Activated naive CD8-positive, alpha-beta T cell treated with anti-CD3 and anti-CD28 coated beads, Interleukin-2, amount 50 U/mL, for 24 hours (primary cell): ENCODE data around the gene PIK3C3.

Experiments used
- ATAC-seq: fragments of 150-1000 bp; cut with Tn5 transposase; one replicate; pipeline ENCODE4 v1.10.0; 2021
- DNase-seq: peaks from one replicate; pipeline ENCODE4 v3.0.0; 2021
- H3K27ac Mint-ChIP-seq: one replicate; pipeline ENCODE4 v1.8.0; 2021; ENCODE audit warnings: mild to moderate bottlenecking, mixed read lengths
- H3K27me3 Mint-ChIP-seq: one replicate; pipeline ENCODE4 v1.8.0; 2021; ENCODE audit warnings: mixed read lengths
- H3K36me3 Mint-ChIP-seq: one replicate; pipeline ENCODE4 v1.8.0; 2021; ENCODE audit warnings: low read depth, mixed read lengths
- H3K4me1 Mint-ChIP-seq: one replicate; pipeline ENCODE4 v1.8.0; 2021; ENCODE audit warnings: mixed read lengths
- H3K4me3 Mint-ChIP-seq: one replicate; pipeline ENCODE4 v1.8.0; 2021; ENCODE audit warnings: mild to moderate bottlenecking, moderate library complexity, mixed read lengths
- H3K9me3 Mint-ChIP-seq: one replicate; pipeline ENCODE4 v1.8.0; 2021; ENCODE audit warnings: mixed read lengths

Gene PIK3C3

GRCh38 chr18:41940506-41941215, 14.4 kb upstream of the PIK3C3 start:
- ATAC-seq: no peak
- Mint-ChIP-seq H3K4me3 (no peak overlapping the region), H3K4me1 (peaks cover 11% of the 10 kb centered on the region), H3K27me3 (peaks cover 32% of the 10 kb centered on the region), H3K9me3 (no peaks in the 10 kb centered on the region), H3K27ac (no peak overlapping the region), H3K36me3 (no peaks in the 10 kb centered on the region)
- DNase-seq: no peak

- no peaks in the 10 kb centered on the region for H3K9me3 Mint-ChIP-seq
- no peaks in the 10 kb centered on the region for H3K36me3 Mint-ChIP-seq
- no peak overlapping the region for H3K4me3 Mint-ChIP-seq
- peaks cover 44% of the 10 kb centered on the region for H3K27me3 Mint-ChIP-seq
- H3K4me1 Mint-ChIP-seq: peaks cover 14% of the 10 kb centered on the region
- H3K27ac Mint-ChIP-seq: no peak overlapping the region
- ATAC-seq (no peak), DNase-seq (no peak)
Observed at GRCh38 chr18:41942254-41942653, 12.8 kb upstream of the PIK3C3 start.

- Mint-ChIP-seq H3K27ac (no peak overlapping the region), H3K4me1 (peaks cover 18% of the 10 kb centered on the region), H3K4me3 (no peak overlapping the region), H3K27me3 (peaks cover 36% of the 10 kb centered on the region), H3K36me3 (no peaks in the 10 kb centered on the region), H3K9me3 (peaks cover 3% of the 10 kb centered on the region)
- ATAC-seq: no peak
- DNase-seq: no peak
Observed at GRCh38 chr18:41948544-41949110, 6.4 kb upstream of the PIK3C3 start.

GRCh38 chr18:41949206-41949920, 5.7 kb upstream of the PIK3C3 start:
- peaks cover 3% of the 10 kb centered on the region for H3K9me3 Mint-ChIP-seq
- peaks cover 18% of the 10 kb centered on the region for H3K4me1 Mint-ChIP-seq
- peaks cover 31% of the 10 kb centered on the region for H3K27me3 Mint-ChIP-seq
- H3K27ac Mint-ChIP-seq: no peak overlapping the region
- no peak overlapping the region for H3K4me3 Mint-ChIP-seq
- no peak for ATAC-seq
- no peaks in the 10 kb centered on the region for H3K36me3 Mint-ChIP-seq
- DNase-seq: no peak

GRCh38 chr18:41955688-41956087, 654 bp downstream of the PIK3C3 start:
- ATAC-seq (no peak), DNase-seq (no peak)
- no peaks in the 10 kb centered on the region for H3K9me3 Mint-ChIP-seq
- H3K27me3 Mint-ChIP-seq: peaks cover 2% of the 10 kb centered on the region
- peak overlapping the region; percentile 96 for H3K4me3 Mint-ChIP-seq
- H3K36me3 Mint-ChIP-seq: peaks cover 27% of the 10 kb centered on the region
- peak overlapping the region; percentile 97 for H3K27ac Mint-ChIP-seq
- peaks cover 44% of the 10 kb centered on the region for H3K4me1 Mint-ChIP-seq

- Mint-ChIP-seq H3K9me3 (no peaks in the 10 kb centered on the region), H3K27ac (no peak overlapping the region), H3K4me3 (no peak overlapping the region), H3K36me3 (peaks cover 41% of the 10 kb centered on the region), H3K27me3 (no peaks in the 10 kb centered on the region), H3K4me1 (peaks cover 52% of the 10 kb centered on the region)
- ATAC-seq (no peak), DNase-seq (no peak)
Observed at GRCh38 chr18:41959045-41959444, 4.0 kb downstream of the PIK3C3 start.

- no peak overlapping the region for H3K27ac Mint-ChIP-seq
Observed at GRCh38 chr18:41965634-41966255, 10.7 kb downstream of the PIK3C3 start.

GRCh38 chr18:41966943-41967342, 11.9 kb downstream of the PIK3C3 start:
- H3K27me3 Mint-ChIP-seq: no peaks in the 10 kb centered on the region
- peaks cover 22% of the 10 kb centered on the region for H3K4me1 Mint-ChIP-seq
- no peak for ATAC-seq
- H3K36me3 Mint-ChIP-seq: peaks cover 45% of the 10 kb centered on the region
- no peaks in the 10 kb centered on the region for H3K9me3 Mint-ChIP-seq
- no peak overlapping the region for H3K4me3 Mint-ChIP-seq
- DNase-seq: no peak
- H3K27ac Mint-ChIP-seq: no peak overlapping the region

More at GRCh38 chr18:41965634-41966255, 10.7 kb downstream of the PIK3C3 start:
- Mint-ChIP-seq H3K4me1 (peaks cover 22% of the 10 kb centered on the region), H3K4me3 (no peak overlapping the region), H3K36me3 (peaks cover 46% of the 10 kb centered on the region), H3K9me3 (no peaks in the 10 kb centered on the region), H3K27me3 (no peaks in the 10 kb centered on the region)
- DNase-seq: no peak
- ATAC-seq: no peak

- Mint-ChIP-seq H3K36me3 (peaks cover 41% of the 10 kb centered on the region), H3K4me1 (peaks cover 29% of the 10 kb centered on the region), H3K27ac (no peak overlapping the region), H3K4me3 (no peak overlapping the region), H3K27me3 (no peaks in the 10 kb centered on the region), H3K9me3 (no peaks in the 10 kb centered on the region)
- no peak for DNase-seq
- no peak for ATAC-seq
Observed at GRCh38 chr18:41967680-41968079, 12.6 kb downstream of the PIK3C3 start.

GRCh38 chr18:41969881-41970280, 14.8 kb downstream of the PIK3C3 start:
- Mint-ChIP-seq H3K4me3 (no peak overlapping the region), H3K4me1 (peaks cover 40% of the 10 kb centered on the region), H3K27ac (no peak overlapping the region), H3K27me3 (no peaks in the 10 kb centered on the region), H3K36me3 (peaks cover 33% of the 10 kb centered on the region), H3K9me3 (no peaks in the 10 kb centered on the region)
- no peak for DNase-seq
- no peak for ATAC-seq

GRCh38 chr18:41972067-41972925, 17.3 kb downstream of the PIK3C3 start:
- DNase-seq (no peak), ATAC-seq (no peak)
- Mint-ChIP-seq H3K27ac (no peak overlapping the region), H3K27me3 (no peaks in the 10 kb centered on the region), H3K9me3 (no peaks in the 10 kb centered on the region), H3K36me3 (peaks cover 33% of the 10 kb centered on the region), H3K4me1 (peaks cover 60% of the 10 kb centered on the region), H3K4me3 (no peak overlapping the region)

GRCh38 chr18:41973983-41974382, 18.9 kb downstream of the PIK3C3 start:
- no peak overlapping the region for H3K4me3 Mint-ChIP-seq
- no peak overlapping the region for H3K27ac Mint-ChIP-seq
- DNase-seq: no peak
- no peaks in the 10 kb centered on the region for H3K27me3 Mint-ChIP-seq
- ATAC-seq: no peak
- no peaks in the 10 kb centered on the region for H3K9me3 Mint-ChIP-seq
- H3K36me3 Mint-ChIP-seq: peaks cover 32% of the 10 kb centered on the region
- peaks cover 54% of the 10 kb centered on the region for H3K4me1 Mint-ChIP-seq

GRCh38 chr18:41974796-41975201, 19.8 kb downstream of the PIK3C3 start:
- Mint-ChIP-seq H3K4me1 (peaks cover 54% of the 10 kb centered on the region), H3K27me3 (no peaks in the 10 kb centered on the region), H3K4me3 (peak overlapping the region; percentile 16), H3K9me3 (no peaks in the 10 kb centered on the region), H3K36me3 (peaks cover 32% of the 10 kb centered on the region), H3K27ac (peak overlapping the region; percentile 27)
- peak; percentile 19 for DNase-seq
- ATAC-seq: peak; percentile 92

GRCh38 chr18:41975284-41975683, 20.2 kb downstream of the PIK3C3 start:
- H3K4me1 Mint-ChIP-seq: peaks cover 53% of the 10 kb centered on the region
- no peak for DNase-seq
- ATAC-seq: peak; percentile 42
- no peaks in the 10 kb centered on the region for H3K27me3 Mint-ChIP-seq
- no peaks in the 10 kb centered on the region for H3K9me3 Mint-ChIP-seq
- H3K4me3 Mint-ChIP-seq: no peak overlapping the region
- H3K36me3 Mint-ChIP-seq: peaks cover 28% of the 10 kb centered on the region
- peak overlapping the region; percentile 27 for H3K27ac Mint-ChIP-seq
